ENCODE results near the gene RNASEH2C. TPM values are rescaled to one million over a fixed set of nuclear protein-coding genes. Genes with fewer than 3 reads are reported as not detected.
A peak's percentile ranks its signal among the peaks of the same experiment; 100 is the strongest.
"Not testable (repeated sequence)": the region's sequence is repeated elsewhere in the genome, so short reads cannot be mapped to it uniquely, and the experiment has no call there.

The RNASEH2C gene
- 10 to 100 TPM; 40.9 to 93.0 TPM for total RNA-seq

DNA sequence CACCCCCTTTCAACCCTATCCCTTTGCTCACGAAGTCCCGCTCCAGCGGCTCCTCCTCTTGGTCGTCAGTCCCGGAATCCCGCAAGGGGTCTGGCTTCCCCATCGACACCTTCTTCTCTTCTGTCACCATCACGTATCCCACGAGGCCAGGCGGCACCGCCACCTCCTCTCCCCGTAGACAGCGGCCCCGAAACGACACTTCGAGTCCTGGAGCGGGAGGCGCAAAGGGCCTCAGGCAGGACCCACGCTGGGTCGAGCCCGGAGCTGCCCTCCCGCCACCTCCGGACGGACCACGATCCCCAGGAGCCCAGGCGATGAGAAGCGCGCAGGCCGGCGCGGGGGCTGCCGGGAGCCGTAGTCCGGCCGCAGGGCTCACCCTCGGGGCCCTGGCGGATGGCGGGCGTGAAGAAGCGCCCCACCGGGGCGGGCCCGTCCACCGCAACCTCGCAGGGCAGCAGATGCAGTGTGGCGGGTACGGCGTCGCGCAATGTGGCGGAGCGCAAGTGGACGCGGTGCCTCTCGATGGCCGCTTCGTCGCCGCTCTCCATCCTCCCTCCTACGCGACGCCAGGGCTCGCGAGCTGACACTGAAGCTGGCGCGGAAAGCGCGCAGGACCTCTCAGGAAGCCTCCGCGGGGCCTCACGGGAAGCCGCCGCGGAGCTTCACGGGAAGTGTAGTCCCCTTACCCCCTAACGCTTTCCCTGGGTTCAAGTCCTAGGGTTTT lies at the start of gene RNASEH2C:
TSS of gene RNASEH2C (minus strand) at position 588 of the 724 bp plus-strand sequence. CDS start at position 548, 40 bp downstream.
- Mint-ChIP-seq H3K27ac (peak within 1 kb of the TSS; percentile 88 to 92), H3K9me3 (no peaks in the 10 kb centered on the region), H3K36me3 (peaks cover 20 to 28% of the 10 kb centered on the region in 2 donors)
- ATAC-seq, result peak; percentile 86 to 93
- DNase-seq (ENCODE audit: low spot score in 2 of 2), result peak; percentile 79 to 81

DNA sequence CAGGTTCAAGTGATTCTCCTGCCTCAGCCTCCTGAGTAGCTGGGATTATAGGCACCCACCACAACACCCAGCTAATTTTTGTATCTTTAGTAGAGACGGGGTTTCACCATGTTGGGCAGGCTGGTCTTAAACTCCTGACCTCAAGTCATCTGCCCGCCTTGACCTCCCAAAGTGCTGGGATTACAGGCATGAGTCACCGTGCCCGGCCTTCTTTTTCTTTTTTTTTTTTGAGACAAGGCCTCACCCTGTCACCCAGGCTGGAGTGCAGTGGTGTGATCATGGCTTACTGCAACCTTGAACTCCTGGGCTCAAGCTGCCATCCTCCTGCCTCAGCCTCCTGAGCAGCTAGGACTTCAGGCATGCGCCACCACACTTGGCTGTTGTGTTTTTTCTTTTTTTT lies 47.2 kb upstream of the RNASEH2C start:
- ATAC-seq; H3K9me3 Mint-ChIP-seq; H3K27ac Mint-ChIP-seq; H3K36me3 Mint-ChIP-seq; DNase-seq (ENCODE audit: low spot score in 2 of 2): not testable (repeated sequence)

DNA sequence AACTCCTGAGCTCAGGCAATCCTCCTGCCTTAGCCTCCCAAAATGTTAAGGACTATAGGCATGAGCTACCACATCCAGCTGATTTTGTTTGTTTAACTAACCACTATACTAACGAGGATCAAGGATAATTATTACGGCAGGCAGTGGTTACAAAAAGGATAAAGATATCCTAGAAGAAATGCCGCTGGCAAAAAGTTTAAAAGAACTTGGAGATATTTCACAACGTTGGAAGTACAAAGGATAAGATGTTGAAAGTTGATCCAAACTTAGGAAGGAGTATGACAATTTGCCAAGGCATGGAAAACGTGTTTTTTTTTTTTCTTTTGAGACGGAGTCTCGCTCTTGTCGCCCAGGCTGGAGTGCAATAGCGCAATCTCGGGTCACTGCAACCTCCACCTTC lies 46.8 kb upstream of the RNASEH2C start:
- H3K27ac Mint-ChIP-seq, result no peak overlapping the region
- DNase-seq (ENCODE audit: low spot score in 2 of 2), result no peak
- no peaks in the 10 kb centered on the region for H3K36me3 Mint-ChIP-seq
- ATAC-seq, result no peak
- H3K9me3 Mint-ChIP-seq, result no peaks in the 10 kb centered on the region

DNA sequence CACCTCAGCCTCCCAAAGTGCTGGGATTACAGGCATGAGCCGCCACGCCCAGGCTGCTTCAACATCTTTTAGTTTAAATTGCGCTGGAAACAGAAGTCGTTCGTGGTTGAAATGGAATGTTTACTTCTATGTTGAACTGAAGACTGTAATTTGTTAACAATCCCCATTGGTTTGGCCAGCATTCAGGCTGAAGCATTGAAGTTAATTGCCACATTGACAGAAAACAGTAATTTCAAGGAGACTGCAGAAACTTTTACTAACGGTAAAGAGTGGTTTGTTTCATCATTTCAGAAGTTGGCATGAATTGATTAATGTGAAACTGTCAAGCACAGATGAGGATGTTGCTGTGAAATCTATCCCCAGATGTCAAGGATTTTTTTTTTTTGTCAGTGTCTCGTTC lies 45.9 kb upstream of the RNASEH2C start:
- DNase-seq (ENCODE audit: low spot score in 2 of 2), result no peak
- H3K9me3 Mint-ChIP-seq, result no peaks in the 10 kb centered on the region
- ATAC-seq, result peak in 1 of 2 donors; percentile 81
- H3K36me3 Mint-ChIP-seq, result no peaks in the 10 kb centered on the region
- no peak overlapping the region for H3K27ac Mint-ChIP-seq

DNA sequence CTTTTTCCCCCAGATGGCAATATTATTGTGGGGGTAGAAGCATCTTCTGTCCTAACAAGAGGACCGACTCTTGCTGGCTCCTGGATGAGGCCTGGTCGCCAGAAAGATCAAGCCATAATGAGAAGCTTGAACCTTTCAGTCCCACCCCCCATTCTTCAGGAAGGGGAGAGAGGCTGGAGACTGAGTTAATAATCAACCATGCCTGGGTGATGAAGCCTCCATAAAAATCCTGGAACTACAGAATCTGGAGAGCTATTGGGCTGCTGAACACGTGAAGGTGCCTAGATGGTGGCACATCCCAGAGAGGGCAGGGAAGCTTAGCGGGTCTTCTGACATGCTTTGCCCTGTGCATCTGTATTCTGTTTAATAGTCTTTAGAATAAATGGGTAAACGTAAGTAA lies 43.8 kb upstream of the RNASEH2C start:
- Mint-ChIP-seq H3K9me3 (no peaks in the 10 kb centered on the region), H3K27ac (no peak overlapping the region), H3K36me3 (no peaks in the 10 kb centered on the region)
- ATAC-seq (no peak), DNase-seq (ENCODE audit: low spot score in 2 of 2) (no peak)

DNA sequence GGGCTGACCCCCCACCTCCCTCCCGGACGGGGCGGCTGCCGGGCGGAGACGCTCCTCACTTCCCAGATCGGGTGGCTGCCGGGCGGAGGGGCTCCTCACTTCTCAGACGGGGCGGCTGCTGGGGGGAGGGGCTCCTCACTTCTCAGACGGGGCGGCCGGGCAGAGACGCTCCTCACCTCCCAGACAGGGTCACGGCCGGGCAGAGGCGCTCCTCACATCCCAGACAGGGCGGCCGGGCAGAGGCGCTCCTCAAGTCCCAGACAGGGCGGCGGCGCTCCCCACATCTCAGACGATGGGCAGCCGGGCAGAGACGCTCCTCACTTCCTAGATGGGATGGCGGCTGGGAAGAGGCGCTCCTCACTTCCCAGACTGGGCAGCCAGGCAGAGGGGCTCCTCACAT lies 42.2 kb upstream of the RNASEH2C start:
- H3K9me3 Mint-ChIP-seq; H3K36me3 Mint-ChIP-seq; H3K27ac Mint-ChIP-seq; DNase-seq (ENCODE audit: low spot score in 2 of 2); ATAC-seq: not testable (repeated sequence)

DNA sequence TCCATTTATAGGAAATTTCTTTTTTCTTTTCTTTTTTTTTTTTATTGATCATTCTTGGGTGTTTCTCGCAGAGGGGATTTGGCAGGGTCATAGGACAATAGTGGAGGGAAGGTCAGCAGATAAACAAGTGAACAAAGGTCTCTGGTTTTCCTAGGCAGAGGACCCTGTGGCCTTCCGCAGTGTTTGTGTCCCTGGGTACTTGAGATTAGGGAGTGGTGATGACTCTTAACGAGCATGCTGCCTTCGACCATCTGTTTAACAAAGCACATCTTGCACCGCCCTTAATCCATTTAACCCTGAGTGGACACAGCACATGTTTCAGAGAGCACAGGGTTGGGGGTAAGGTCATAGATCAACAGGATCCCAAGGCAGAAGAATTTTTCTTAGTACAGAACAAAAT lies 41.6 kb upstream of the RNASEH2C start:
- not testable (repeated sequence) for ATAC-seq, H3K36me3 Mint-ChIP-seq

DNA sequence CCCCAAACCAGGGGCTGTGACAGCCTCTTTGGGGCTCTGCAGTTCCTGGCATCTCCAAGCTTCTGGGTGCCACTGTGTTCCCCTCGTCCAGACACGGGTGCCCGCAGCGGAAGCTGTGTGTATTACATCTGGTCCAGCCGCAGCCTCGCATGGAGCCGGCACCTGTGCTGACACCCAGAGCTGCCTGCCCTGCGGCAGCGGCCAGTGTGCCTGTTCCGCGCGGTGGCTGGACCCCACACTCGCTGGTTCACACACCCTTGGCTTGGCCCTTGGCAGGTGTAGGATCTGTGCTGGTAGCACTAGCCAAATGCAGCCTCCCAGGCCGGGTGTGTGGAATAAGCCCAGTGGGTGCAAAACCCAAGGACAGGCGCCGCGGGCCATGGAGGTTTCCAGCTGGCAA lies 24.5 kb upstream of the RNASEH2C start:
- ATAC-seq (no peak), DNase-seq (ENCODE audit: low spot score in 2 of 2) (no peak)
- Mint-ChIP-seq H3K36me3 (no peaks in the 10 kb centered on the region), H3K27ac (no peak overlapping the region), H3K9me3 (no peaks in the 10 kb centered on the region)

More for the DNA sequence above, 41.6 kb upstream of the RNASEH2C start:
- H3K27ac Mint-ChIP-seq; DNase-seq (ENCODE audit: low spot score in 2 of 2); H3K9me3 Mint-ChIP-seq: not testable (repeated sequence)

DNA sequence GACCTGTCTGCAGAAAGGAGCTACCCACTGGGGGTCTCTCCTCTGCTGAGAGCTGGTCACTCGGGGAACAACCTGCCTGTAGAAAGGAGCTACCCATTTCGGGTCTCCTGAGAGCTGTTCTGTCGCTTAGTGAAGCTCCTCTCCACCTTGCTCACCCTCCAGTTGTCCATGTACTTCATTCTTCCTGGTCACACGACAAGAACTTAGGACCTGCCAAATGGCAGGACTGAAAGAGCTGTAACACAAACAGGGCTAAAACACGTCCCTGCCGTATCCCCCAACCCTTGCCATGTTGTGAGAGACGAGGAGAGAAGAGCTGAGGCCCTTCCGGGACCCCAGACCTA lies 24.1 kb upstream of the RNASEH2C start:
- no peak for ATAC-seq
- no peak for DNase-seq (ENCODE audit: low spot score in 2 of 2)
- Mint-ChIP-seq H3K9me3 (no peaks in the 10 kb centered on the region), H3K27ac (no peak overlapping the region), H3K36me3 (no peaks in the 10 kb centered on the region)

DNA sequence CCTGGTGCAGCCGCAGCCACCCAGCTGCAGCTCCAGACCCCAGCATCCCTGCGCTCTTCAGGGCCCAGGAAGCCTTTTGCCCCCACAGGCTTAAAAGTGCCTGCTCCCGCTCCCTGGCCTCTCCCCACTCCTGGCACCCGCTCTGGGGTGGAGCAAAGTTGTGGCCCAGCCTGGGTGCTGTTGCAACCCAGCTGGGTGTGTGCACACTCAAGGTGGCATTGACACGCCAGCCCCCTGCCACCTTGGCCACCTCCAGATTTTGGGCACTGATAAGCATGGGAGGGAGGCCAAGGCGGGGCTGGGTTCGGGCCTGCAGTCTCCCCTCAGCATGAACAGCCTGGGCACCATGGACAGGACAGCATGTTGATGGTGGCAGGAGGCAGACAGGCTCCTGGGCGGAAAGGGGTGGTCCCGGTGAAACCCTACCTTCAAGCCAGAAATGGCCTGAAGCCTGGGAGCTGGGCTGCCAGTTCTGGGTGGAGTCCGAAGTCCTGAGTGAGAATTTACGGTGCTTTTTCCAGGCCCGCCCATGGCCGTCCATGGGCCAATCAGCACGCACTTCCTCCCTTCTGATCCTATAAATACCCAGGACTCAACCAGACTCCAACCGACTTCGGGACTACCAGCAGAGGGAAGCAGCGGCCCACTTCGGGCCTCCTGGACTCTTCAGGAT lies 23.6 kb upstream of the RNASEH2C start:
- ATAC-seq (peak; percentile 53 to 84), DNase-seq (ENCODE audit: low spot score in 2 of 2) (no peak)
- Mint-ChIP-seq H3K9me3 (no peaks in the 10 kb centered on the region), H3K27ac (no peak overlapping the region), H3K36me3 (no peaks in the 10 kb centered on the region)

DNA sequence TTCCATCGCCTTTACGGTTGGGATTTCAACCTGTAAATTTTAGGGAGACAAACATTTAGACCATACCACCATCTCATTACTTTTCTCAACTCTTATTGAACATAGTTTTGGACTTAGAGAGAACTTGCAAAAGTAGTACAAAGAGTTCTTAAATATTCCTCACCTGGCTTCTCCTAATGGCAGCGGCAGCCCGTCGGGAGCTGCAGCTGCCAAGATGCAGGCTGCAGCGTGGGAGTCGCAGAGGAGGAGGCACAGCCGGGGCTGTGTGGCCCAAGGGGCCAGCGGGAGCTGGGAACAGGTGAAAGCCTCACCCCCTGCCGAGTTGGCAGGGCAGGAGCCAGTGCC lies 23.1 kb upstream of the RNASEH2C start:
- H3K36me3 Mint-ChIP-seq, result no peaks in the 10 kb centered on the region
- no peak for ATAC-seq
- no peak overlapping the region for H3K27ac Mint-ChIP-seq
- H3K9me3 Mint-ChIP-seq, result no peaks in the 10 kb centered on the region
- no peak for DNase-seq (ENCODE audit: low spot score in 2 of 2)

DNA sequence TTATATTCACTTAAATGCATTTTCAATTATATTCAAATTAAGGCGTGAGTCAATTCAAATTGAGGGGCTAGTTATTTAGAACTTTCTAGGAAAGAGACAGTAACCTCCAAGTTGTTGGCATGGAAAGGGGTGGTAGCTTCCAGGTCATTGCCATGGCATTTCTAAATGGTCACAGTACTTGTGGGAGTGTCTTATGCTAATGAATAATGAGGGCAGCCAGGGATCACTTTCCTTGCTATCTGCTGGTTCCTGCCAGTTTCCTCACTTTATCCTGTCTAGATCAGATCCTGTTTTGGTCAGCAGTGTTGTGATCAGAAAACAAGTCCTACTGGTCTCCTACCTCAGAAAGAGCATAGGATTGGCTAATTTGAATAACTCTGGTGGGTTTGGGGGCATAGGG lies 21.8 kb upstream of the RNASEH2C start:
- no peaks in the 10 kb centered on the region for H3K9me3 Mint-ChIP-seq
- no peaks in the 10 kb centered on the region for H3K36me3 Mint-ChIP-seq
- ATAC-seq (no peak), DNase-seq (ENCODE audit: low spot score in 2 of 2) (no peak)
- H3K27ac Mint-ChIP-seq, result no peak overlapping the region

DNA sequence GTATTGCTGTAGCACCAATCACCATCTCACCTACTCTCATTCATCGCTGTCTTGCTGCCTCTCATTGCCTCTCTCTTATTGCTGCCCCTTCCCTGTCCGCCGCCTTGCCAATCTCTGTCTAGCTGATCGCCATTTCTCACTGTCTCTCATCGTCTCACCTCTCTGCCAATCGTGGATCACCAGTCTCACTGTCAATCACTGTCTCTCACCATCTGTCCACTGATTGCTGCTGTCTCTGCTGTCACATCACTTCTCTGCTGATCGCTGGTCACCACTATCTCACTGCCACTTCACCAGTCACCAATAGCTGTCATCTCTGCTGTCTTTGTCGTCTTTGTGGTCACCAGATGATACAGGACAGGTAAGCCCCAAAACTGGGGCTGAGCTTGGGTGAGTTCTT lies 20.6 kb upstream of the RNASEH2C start:
- H3K9me3 Mint-ChIP-seq, result peaks cover 0 to 6% of the 10 kb centered on the region in 2 donors
- ATAC-seq, result no peak
- H3K36me3 Mint-ChIP-seq, result peaks cover 0 to 6% of the 10 kb centered on the region in 2 donors

DNA sequence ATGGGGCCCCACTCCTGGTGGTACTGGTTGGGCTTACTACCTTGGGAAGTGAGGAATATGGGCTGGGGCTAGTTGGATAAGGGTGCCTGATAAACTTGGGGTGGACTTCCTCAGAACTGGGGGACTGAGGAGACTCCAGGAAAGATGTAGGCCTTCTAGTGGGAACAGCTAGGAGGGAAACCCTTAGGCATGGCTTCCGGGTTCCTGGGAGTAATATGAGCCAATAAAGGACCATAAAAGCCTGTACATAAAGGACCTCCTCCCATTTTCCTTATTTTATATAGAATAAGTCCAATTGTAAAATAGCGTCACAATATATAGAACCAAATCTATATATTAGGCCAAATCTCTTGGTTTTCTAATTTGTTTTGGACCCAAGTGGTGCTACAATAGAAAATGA lies 18.4 kb upstream of the RNASEH2C start:
- peaks cover 0 to 6% of the 10 kb centered on the region in 2 donors for H3K36me3 Mint-ChIP-seq

More for the DNA sequence above, 20.6 kb upstream of the RNASEH2C start:
- H3K27ac Mint-ChIP-seq, result no peak overlapping the region
- no peak for DNase-seq (ENCODE audit: low spot score in 2 of 2)

DNA sequence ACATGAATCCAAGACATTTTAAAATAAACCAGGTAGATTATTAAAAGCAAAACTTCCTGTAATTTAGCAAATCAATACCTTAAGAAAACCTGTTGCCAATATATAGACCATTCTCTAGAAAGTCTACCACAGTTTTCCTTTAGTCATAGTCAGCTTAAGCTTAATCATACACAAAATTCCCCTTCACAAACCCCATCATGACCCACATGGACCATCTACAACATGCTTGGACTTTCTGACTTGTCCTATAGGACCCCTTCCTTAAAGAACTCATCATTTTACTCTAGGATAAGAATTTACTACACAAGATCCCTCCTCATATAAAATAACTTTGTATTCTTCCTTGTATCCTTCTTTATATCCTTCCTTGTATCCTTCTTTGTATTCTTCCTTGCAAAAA lies 16.2 kb upstream of the RNASEH2C start:
- no peak for DNase-seq (ENCODE audit: low spot score in 2 of 2)
- Mint-ChIP-seq H3K27ac (no peak overlapping the region), H3K36me3 (peaks cover 0 to 6% of the 10 kb centered on the region in 2 donors), H3K9me3 (peaks cover 0 to 6% of the 10 kb centered on the region in 2 donors)
- ATAC-seq, result no peak

More for the DNA sequence above, 18.4 kb upstream of the RNASEH2C start:
- DNase-seq (ENCODE audit: low spot score in 2 of 2), result no peak
- no peak for ATAC-seq
- peaks cover 0 to 6% of the 10 kb centered on the region in 2 donors for H3K9me3 Mint-ChIP-seq
- no peak overlapping the region for H3K27ac Mint-ChIP-seq

DNA sequence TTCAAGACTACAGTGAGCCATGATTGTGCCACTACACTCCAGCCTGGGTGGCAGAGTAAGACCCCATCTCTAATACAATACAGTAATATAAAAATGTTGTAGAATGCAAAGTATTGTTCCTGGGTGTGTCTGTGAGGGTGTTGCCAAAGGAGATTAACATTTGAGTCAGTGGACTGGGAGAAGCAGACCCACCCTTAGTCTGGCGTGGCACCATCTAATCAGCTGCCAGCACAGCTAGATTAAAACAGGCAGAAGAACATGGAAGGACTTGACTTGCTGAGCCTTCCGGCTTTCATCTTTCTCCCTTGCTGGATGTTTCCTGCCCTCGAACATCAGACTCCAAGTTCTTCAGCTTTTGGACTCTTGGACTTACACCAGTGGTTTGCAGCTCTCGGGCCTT lies 14.5 kb upstream of the RNASEH2C start:
- ATAC-seq; H3K27ac Mint-ChIP-seq; H3K36me3 Mint-ChIP-seq; DNase-seq (ENCODE audit: low spot score in 2 of 2); H3K9me3 Mint-ChIP-seq: not testable (repeated sequence)

DNA sequence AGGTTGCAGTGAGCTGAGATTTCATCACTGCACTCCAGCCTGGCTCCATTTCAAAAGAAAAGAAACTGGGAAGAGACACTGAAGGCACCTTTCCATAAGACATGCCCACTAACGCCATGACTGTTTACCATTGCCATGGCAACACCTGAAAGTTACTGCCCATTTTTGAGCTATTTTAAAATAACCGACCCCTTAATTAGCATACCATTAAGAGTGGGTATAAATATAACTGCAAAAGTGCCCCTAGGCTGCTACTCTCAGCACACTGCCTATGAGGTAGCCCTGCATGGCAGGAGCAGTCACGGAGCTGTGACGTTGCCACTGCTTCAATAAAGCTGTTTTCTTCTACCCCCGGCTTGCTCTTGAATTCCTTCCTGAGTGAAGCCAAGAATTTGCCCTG lies 9.9 kb upstream of the RNASEH2C start:
- H3K9me3 Mint-ChIP-seq, result no peaks in the 10 kb centered on the region
- H3K27ac Mint-ChIP-seq, result no peak overlapping the region
- no peaks in the 10 kb centered on the region for H3K36me3 Mint-ChIP-seq
- no peak for DNase-seq (ENCODE audit: low spot score in 2 of 2)
- ATAC-seq, result no peak

DNA sequence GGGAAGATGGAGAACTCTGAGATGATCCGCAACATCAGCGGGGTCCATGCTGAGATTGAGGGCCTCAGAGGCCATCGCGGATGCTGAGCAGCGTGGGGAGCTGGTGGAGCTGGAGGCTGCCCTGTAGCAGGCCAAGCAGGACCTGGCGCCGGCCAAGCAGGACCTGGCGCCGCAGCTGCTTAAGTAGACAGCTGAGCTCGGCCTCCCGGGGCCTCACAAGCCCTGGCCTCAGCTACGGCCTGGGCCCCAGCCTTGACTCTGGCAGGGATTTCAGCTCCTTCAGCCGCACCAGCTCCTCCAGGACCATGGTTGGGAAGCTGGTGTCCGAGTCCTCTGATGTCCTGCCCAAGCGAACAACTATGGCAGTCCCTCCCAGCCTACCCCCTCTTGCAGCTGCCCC lies 7.3 kb upstream of the RNASEH2C start:
- ATAC-seq (no peak), DNase-seq (ENCODE audit: low spot score in 2 of 2) (no peak)
- Mint-ChIP-seq H3K27ac (no peak overlapping the region), H3K36me3 (no peaks in the 10 kb centered on the region), H3K9me3 (no peaks in the 10 kb centered on the region)

Data from activated naive CD4-positive, alpha-beta T cell treated with anti-CD3 and anti-CD28 coated beads, Interleukin-2, amount 50 U/mL, for 72 hours (primary cell).